Activated T-cell treated with anti-CD3 and anti-CD28 coated beads, Interleukin-2, amount 50 U/mL, for 1 hour (primary cell): ENCODE results near the gene RAPGEF4.

Source experiments
- DNase-seq: peaks from one replicate; pipeline ENCODE4 v3.0.0-alpha.2; 2020

Gene RAPGEF4

DNA sequence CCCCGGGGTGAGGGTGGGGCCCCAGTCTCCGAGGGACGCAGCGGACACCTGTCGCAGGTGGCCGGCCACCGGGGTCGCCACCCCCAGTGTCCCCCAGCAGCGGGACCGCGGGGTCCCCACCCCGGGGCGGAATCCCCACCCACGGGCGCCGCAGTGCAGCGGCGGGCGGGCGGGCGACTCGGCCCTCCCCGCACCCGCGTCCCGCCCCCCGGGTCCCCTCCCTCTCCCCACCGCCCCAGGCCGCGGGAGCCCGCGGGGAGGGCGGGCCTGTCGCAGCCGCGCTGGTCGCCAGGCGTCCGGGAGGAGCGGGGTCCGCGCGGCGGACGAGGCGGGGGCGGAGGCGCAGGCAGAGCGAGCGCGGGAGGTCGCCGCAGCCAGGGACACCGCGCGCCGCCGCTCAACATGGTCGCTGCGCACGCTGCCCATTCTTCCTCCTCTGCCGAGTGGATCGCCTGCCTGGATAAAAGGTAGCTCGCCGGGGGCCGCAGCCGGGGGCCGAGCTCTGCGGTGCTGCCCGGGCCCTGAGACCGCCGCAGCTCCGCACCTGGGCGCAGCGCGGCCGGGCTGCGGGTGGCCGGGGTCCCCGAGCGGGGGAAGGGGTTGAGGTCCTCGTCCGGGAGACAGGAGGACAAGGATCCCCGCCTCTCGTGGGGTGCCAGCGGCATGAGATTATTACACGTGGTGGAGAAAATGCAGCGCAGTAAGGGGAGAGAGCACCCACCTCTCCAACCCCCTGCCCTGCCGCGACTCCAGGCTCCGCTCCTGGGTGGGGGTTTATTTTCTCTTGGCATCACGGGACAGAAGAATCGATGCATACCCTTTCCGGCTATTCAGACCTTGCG lies at the start of gene RAPGEF4:
Gene RAPGEF4 (plus strand): TSS at position 264 of the 842 bp plus-strand sequence. CDS start 139 bp downstream, at position 403.
- DNase-seq = no peak

DNA sequence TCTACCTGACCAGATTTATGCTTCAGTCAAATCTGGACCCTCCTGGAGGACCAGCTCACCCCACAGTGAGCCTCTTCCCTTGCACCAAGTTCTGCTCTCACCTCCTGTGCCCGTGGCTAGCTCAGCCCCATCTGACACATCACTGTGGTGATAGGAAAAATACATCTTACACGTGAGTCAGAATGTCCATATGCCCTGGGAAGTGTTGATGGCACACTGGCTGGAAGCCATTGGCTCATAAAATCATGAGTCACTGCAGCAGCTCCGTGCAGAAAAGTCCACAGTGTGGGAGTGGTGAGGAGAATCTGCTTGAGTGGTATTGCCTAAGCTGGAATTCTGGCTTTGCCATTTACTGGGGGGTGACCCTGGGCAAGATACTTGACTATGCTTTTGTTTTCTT lies 42.6 kb upstream of the RAPGEF4 start:
- no peak for DNase-seq

GRCh38 chr2:172693529-172694455 lies 41.9 kb upstream of the RAPGEF4 start:
- no peak for DNase-seq

GRCh38 chr2:172697296-172697695 lies 38.3 kb upstream of the RAPGEF4 start:
- no peak for DNase-seq

- no peak for DNase-seq
Observed at GRCh38 chr2:172698041-172698863, 37.4 kb upstream of the RAPGEF4 start.

DNA sequence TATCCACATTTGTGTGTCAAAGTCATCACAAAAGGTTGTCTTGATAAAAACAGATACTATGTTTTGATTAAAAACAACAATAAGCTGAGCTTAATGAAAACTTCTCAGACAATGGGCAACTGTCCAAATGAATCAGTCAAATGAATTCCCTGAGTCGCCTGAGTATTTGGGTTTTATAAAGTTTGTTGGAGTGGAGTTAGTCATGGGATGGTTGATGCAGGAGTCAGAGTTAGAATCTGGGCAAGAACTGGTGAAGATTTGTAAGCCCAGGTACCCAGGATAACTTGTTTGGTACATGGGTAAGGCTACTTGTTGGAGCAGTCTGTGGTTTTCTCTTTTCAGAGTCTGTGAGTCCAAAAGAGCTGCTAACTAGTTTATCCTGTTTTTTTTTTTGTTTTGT lies 34.4 kb upstream of the RAPGEF4 start:
- no peak for DNase-seq

- DNase-seq = no peak
Observed at GRCh38 chr2:172702451-172702850, 33.2 kb upstream of the RAPGEF4 start.

DNA sequence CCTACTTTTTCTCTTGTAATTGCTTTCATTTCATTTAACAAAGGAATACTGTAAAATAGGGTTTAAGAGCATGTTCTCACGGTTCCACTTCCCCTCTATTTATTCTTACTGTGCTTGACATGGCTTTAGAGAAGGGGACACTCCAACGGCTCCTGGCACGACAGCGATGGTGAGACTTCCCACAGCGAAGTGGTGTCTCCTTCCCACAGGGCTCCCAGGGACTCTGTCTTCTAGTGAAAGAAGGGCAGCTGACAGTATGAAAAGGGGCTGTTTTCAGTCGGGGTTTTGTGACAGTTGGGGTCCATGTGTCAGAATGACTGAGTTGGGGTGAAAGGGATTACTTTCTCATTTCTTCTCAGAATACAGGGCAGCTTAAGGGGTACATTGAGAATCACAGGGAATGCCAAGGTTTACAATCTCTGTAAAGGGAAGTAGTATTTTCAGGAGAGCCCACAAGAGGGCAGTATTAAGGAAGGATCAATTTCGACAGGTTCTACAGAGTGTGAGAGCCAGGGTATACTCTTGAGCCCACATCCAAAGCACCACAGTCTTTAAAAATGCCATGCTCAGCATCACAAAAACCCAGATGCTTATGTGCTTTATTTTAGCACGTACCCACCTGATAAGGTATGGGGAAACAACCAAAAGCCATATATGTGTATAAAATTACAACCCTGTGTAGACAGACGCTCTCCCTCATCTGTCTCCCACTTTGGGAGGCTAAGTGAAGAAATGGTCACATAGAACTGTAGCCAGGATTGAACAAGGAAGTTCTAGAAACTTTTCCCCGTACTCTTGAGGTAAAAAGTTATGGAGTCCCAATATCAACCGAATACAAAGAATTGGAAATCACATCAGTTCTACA lies 31.3 kb upstream of the RAPGEF4 start:
- no peak for DNase-seq

DNA sequence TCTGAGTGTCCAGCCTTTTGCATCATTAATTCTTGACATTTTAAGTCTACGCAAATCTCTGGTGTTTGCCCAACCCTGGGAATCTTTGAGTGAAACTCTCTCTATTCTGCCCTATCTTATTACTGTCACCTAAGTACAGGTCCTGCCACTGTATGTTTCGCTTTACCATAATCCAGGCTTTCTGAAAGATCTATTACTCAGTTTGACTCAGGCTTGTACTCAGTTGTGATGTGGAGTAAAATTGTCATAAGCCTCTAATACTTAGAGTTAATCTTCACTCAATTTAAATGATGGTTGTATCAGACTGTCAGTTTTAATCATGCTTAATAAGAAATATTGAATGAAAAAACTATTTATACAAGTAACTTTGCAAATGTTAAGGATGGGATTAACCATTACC lies 30.3 kb upstream of the RAPGEF4 start:
- no peak for DNase-seq

GRCh38 chr2:172708247-172708646 lies 27.4 kb upstream of the RAPGEF4 start:
- DNase-seq = no peak

GRCh38 chr2:172709566-172710291 lies 25.9 kb upstream of the RAPGEF4 start:
- DNase-seq = no peak

- peak; percentile 37 for DNase-seq
Observed at GRCh38 chr2:172710584-172711047, 25.0 kb upstream of the RAPGEF4 start.

DNA sequence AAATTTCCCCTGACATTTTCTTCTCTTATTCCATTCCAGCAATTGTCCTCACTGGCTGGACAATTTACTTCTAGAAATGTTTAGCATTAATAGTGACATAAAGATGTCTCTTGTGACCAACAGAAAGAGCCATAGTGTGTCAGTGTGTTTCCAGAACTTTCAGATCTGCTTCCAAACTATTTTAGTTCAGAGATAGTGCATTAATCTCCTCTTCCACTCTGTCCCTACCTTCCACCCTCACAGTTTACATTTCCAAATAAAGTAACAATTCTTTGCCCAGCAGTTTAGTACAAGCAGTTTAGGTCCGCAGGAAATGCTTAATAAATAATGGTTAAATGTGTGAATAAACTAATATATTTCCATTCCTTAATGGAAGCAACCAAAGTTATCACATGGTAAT lies 24.5 kb upstream of the RAPGEF4 start:
- DNase-seq = no peak

GRCh38 chr2:172712251-172712650 lies 23.4 kb upstream of the RAPGEF4 start:
- no peak for DNase-seq

- DNase-seq = no peak
Observed at GRCh38 chr2:172713365-172713875, 22.2 kb upstream of the RAPGEF4 start.

DNA sequence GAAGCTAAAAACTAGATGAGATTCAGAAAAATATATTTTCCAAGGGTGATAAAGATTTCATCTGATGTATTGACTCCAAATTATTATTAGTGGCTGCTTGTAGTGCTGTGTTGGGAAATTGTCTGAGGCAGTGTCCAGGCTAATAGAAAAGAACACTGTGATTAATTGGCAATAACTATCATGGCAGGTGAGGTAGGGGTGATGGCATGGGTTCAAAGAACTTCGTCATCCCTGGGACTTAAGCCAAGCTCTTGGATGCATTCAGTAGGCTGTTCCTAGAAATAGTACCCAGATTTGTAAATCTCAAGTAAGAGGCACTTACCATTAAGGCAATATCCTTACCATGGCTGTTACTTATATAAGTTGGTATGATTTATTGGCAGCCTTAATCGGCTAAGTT lies 13.2 kb upstream of the RAPGEF4 start:
- DNase-seq = no peak

- no peak for DNase-seq
Observed at GRCh38 chr2:172723286-172723685, 12.4 kb upstream of the RAPGEF4 start.

DNA sequence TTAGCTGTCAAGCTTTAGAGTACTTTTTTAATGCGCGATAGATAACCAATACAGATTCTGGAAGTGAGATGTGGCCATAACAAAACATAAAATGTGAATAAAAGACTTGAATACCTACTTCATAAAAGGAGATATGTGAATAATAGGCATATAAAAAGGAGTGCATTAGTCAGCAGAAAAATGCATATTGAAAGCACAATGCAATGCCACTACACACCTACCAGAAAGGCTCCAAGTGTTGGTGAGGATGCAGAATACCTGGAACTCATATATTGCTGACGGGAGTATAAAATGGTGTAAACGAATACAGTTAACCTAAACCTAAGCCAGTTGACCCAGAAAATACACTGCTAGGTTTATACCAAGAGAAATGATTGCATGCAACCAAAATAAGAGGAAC lies 10.9 kb upstream of the RAPGEF4 start:
- no peak for DNase-seq

GRCh38 chr2:172725284-172725683 lies 10.4 kb upstream of the RAPGEF4 start:
- no peak for DNase-seq

- DNase-seq = no peak
Observed at GRCh38 chr2:172725746-172726145, 9.9 kb upstream of the RAPGEF4 start.
